Sigmoid colon (tissue), 4 donors: Measurements from ENCODE around the gene NOSIP.

ENCODE experiments used
- EP300 ChIP-seq, 4 donors: sonication (generic); formaldehyde crosslinking; IDR thresholded peaks; one replicate each; pipeline ENCODE4 v1.6.1; 2017; ENCODE audit warnings: antibody characterized with exemption in 4 of 4
- POLR2AphosphoS5 ChIP-seq, 4 donors: sonication (generic); formaldehyde crosslinking; IDR thresholded peaks; one replicate each; pipeline ENCODE4 v1.6.1; 2017; ENCODE audit warnings: antibody characterized with exemption in 4 of 4
- TF ChIP-seq, protein P1 (sequence below), 4 experiments: fragments of 450-650 bp in 3 of 4; fragments of 200-600 bp in 1 of 4; IDR thresholded peaks; one replicate each; pipeline ENCODE4 v1.5.1; 2016 to 2019; ENCODE audit warnings: antibody characterized with exemption in 4 of 4, mild to moderate bottlenecking in 3 of 4, moderate library complexity in 2 of 4

DNA sequence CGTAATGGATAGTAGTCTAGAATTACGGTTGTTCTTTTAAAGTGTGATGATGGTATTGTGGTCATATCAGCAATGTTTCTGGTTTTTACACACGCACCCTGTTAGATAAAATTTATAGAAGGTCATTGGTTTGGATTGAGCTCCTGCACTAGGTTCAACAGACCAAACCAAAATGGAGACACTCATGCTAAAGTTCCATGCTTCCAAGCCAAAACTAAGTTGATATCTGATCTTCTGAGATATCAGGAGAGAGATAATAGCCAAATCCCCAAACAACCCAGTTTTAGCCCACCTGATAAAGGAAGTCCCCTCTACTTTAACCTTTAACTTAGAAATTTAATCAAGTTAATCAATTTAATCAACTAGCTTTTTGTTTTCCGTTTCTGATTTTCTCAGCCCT is 1.2 kb downstream of the NOSIP start:
- TF ChIP-seq, protein P1, sequence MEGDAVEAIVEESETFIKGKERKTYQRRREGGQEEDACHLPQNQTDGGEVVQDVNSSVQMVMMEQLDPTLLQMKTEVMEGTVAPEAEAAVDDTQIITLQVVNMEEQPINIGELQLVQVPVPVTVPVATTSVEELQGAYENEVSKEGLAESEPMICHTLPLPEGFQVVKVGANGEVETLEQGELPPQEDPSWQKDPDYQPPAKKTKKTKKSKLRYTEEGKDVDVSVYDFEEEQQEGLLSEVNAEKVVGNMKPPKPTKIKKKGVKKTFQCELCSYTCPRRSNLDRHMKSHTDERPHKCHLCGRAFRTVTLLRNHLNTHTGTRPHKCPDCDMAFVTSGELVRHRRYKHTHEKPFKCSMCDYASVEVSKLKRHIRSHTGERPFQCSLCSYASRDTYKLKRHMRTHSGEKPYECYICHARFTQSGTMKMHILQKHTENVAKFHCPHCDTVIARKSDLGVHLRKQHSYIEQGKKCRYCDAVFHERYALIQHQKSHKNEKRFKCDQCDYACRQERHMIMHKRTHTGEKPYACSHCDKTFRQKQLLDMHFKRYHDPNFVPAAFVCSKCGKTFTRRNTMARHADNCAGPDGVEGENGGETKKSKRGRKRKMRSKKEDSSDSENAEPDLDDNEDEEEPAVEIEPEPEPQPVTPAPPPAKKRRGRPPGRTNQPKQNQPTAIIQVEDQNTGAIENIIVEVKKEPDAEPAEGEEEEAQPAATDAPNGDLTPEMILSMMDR (IDR thresholded peaks at IDR 0.05): no peak
- TF ChIP-seq EP300 (IDR thresholded peaks at IDR 0.05): no peak
- no peak for TF ChIP-seq POLR2AphosphoS5 (IDR thresholded peaks at IDR 0.05)
